Muscle of back (tissue), 11 donors: ENCODE results near the gene HECTD2. TPM values are rescaled to one million over a fixed set of nuclear protein-coding genes. Genes with fewer than 3 reads are reported as not detected.
"Not testable (repeated sequence)": the region's sequence is repeated elsewhere in the genome, so short reads cannot be mapped to it uniquely, and the experiment has no call there.

Experiments
- DNase-seq, 3 donors: peaks; one replicate each; pipeline versions ENCODE4 v3.0.0 to v3.0.0-alpha.2; 2013
- polyA plus RNA-seq, 10 donors: library from polyadenylated mRNA; unstranded; fragments of 120-200 nt; gene quantifications; one replicate each; pipeline ENCODE4 v1.2.1, GENCODE V29; 2013; ENCODE audit not compliant: insufficient read length in 10 of 10

The HECTD2 gene
- polyA plus RNA-seq, 10 donors, result 12.2 to 25.7 (median 16.1) TPM

DNA sequence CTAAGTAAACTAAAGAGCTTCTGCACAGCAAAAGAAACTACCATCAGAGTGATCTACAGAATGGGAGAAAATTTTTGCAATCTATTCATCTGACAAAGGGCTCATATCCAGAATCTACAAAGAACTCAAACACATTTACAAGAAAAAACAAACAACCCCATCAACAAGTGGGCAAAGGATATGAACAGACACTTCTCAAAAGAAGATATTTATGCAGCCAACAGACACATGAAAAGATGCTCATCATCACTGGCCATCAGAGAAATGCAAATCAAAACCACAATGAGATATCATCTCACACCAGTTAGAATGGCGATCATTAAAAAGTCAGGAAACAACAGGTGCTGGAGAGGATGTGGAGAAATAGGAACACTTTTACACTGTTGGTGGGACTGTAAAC is 124.6 kb downstream of the HECTD2 start:
- DNase-seq, result not testable (repeated sequence)

DNA sequence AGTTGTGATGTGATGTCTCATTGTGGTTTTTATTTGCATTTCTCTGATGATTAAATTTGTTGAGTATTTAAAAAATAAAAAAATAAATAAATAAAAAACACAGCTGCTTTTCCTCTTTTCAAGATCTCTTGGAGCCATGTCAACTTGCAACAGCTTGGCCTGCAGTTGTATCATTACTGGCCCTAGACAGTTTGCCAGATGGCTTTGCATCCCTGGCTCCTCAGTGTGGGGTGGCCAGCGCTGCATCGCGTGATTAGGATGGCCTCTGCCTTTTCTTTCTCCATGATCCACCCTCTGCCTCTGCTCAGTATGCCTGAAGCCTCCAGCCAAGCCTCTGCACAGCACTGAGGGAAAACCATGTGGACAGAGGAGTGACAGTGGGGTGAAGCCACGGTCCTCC is 126.0 kb downstream of the HECTD2 start:
- DNase-seq, result peak in 2 of 3 donors; percentile 73 to 79

DNA sequence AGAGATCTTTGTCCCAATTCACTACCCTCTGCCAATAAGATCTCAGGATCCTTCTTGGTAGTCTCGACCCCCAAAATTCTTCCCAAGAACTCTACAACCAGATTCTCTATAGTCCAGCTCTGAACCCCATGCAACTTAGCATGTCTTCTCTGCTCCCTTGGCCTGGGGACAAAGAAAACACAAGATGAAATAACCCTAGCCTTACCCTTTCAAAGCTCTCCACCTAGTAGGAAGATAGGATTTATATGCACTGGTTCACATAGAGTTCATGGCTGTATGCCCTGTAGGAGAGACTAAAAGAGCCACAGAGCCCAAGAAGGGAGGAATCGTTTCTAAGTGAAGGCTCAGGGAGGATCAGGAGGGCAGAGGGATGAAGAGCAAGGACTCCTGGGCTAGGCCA is 126.6 kb downstream of the HECTD2 start:
- peak in 2 of 3 donors; percentile 37 to 66 for DNase-seq

DNA sequence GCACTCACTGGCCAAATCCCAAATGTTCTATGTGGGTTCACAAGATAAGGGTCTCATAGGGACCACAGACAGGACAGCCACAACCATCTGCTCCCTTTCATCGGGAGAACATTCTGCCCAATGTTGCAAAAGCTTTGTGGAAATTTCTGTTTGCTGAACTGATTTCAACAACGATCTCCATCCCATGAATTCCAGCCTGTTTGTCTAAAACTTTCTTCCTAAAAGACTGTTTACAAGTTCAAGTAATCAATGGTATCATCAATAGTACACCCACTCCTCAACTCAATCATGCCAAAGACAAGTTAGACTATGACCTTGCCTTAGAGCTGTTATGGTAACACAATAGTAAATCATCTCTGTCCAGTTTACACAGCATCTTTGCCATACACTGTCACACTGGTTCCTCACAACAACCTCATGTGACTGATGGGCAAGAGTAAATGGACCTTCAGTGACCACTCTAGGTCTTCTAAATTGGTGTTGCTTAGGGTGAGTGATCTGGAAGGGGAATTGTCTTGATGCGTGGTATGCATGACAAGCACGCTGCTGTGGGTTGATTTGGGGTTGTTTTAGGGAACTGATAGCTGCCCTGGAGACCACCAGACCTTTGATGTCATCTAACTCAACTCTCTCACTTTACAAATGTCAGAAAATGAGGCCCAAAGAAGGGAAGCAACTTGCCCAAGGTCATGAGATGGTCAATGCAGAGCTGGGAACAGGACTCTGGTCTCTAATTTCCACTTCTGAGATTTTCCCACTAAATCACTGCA is 127.7 kb downstream of the HECTD2 start:
- no peak for DNase-seq

DNA sequence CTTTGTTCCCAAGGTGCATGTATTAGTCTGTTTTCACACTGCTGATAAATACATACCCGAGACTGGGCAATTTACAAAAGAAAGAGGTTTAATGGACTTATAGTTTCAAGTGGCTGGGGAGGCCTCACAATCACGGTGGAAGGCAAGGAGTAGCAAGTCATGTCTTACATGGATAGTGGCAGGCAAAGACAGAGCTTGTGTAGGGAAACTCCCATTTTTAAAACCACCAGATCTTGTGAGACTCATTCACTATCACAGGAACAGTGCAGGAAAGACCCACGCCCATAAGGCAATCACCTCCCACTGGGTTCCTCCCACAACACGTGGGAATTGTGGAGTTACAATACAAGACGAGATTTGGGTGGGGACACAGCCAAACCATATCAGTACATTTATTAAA is 129.8 kb downstream of the HECTD2 start:
- no peak for DNase-seq

DNA sequence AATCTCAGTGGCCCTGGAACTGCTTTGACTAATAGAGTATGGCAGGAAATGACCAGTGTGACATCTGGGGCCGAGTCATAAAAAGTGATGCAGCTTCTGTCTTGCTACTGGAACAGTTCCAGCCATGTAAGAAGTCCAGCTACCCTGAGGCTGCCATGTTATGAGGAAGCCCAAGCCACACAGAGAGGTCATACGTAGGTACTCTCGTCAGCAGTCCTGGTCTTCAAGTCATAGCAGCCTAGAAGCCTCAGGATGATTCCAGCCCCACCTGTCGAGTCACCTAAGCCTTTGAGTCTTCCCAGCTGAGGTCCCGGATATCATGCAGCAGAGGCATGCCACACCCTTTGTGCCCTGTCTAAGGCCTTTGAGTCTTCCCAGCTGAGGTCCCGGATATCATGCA is 130.6 kb downstream of the HECTD2 start:
- no peak for DNase-seq

DNA sequence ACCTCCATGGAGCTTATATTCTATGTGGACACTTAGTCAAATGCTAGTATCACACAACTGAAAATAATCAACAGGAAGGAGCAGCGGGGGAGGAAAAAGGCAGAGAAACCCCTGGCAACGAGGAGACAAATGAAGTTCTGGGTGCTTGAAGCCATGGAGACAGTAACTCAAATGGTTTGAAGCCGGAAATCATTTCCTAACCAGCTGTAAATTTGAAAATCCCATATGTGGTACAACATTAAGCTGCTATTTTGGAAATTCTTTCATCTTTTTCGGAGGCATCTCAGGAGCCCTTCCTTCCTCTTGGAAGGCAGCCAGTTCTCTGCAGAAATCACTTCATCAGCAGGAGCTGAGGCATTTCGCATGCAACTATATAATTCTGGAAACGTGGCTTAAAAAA is 131.3 kb downstream of the HECTD2 start:
- DNase-seq, result peak; percentile 56 to 79 (median 71)

DNA sequence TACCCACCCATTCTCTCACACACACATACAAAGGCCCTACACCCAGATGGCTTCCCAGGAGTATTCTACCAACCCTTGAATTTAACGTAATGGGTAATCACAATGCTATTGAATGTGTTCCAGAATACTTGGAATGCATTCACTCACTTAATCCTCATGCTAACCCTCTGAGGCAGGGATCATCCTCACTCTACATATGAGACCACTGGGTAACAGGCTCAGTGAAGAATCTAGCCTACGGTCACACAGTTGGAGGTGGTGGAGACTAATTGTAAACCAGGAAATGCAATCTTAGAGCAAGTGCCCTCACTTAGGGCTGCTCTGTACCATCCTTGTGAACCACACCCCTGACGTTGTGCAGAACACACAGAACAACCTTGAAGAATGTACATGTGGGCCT is 135.2 kb downstream of the HECTD2 start:
- DNase-seq, result no peak

DNA sequence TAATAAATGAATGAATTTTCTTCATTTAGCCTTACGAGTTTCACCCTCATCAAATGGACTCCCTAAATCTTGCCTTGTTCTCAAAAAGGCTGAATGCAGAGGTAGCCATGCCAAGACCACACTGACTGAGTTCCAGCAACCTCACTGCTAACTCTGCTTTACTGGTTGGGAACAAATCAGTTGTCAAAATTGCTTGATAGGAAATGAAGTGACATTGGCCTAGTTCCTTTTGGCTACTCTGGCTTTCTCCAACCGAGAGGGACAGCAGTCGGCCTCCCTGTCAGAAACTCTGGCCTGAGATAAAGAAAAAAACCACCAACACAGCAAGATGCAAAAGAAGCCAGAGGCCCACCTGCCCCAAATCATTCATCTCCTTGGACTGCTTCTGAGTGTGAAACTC is 135.7 kb downstream of the HECTD2 start:
- no peak for DNase-seq

DNA sequence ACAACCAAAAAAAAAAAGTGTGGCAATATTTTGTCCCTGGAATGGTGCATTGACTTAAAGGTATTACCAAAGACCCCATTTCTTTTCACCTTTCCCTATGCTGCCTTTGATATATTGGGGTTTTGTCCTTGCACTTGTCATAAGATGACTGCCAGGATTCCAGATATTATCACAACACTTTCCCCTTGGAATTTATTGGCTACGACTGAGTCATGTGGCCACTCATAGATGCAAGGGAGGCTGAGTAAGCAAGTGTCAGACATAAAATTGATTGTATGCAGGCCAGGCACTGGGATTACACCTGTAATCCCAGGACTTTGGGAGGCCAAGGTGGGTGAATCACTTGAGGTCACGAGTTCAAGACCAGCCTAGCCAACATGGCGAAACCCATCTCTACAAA is 139.1 kb downstream of the HECTD2 start:
- DNase-seq, result no peak

DNA sequence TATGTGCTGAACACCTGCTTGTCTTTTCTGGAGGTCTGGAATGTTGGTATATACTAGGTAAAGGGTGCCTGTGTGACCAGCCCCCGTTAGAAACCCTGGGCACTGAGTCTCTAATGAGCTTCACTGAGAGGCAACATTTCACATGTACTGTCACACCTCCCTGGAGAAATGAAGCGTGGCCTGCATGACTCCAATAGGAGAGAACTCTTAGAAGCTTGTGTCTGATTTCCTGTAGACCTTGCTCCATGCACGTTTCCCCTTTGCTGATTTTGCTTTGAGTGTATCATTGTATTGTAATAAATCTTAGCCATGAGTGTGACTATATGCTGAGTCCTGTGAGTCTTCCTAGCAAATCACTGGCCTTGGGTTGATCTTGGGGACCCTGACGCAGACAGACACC is 139.9 kb downstream of the HECTD2 start:
- DNase-seq, result no peak

DNA sequence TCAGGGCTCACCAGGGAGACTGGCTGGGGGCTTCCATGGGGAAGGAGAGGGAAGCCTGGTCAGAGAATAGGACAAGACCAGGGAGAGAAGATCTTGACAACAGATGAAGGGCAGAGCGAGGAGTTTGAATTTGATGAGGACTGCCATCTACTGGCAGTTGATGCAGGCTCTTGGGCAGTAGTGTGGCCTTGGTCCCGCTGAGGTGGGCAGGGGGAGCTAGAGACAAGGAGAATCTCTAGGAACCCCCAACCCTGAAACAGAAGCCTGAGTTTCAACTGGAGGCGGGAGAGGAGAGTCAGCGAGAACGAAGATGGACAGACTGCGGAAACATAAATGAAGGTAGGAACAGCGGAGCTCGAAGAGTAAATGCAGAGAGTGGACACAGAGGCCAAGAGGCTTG is 141.7 kb downstream of the HECTD2 start:
- DNase-seq, result peak; percentile 63 to 79 (median 64)

DNA sequence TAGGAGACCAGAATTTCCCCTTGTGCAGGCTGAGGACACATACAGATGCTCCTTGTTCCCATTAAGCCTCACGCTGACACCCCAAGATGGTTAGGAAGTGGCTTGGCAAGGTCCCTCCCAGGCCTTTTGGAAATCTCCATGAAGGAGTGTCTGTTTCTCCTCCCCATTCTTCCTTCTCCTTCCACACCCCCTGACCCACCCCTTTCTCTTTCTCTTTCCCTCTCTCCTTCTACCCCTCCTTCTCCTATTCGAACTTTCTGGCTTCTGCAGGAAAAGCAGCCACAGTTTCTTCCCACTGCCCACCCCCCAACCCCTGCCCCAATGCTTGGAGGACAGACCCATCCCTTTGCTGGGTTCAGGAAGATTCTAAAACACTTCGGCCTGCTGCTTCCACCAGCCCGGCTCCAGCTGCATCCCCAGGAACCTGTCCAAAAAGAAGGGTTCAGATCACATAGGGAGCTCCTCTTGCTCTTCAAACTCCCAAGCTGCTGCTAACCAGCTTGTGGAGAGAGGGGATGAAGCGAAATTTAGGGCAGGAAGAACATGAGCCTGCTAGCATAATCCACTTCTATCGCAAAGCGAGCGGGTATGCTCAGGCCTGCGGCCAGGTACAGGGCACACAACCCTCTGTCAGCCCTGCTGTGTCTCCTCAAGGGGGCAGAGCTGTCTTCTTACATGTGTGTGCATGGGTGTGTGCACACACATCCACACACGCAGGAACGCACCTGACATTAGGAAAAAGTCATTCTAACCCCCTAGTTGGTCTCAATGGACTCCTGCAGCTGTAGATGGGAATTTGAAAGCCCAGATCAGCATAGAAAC is 142.3 kb downstream of the HECTD2 start:
- DNase-seq, result no peak

DNA sequence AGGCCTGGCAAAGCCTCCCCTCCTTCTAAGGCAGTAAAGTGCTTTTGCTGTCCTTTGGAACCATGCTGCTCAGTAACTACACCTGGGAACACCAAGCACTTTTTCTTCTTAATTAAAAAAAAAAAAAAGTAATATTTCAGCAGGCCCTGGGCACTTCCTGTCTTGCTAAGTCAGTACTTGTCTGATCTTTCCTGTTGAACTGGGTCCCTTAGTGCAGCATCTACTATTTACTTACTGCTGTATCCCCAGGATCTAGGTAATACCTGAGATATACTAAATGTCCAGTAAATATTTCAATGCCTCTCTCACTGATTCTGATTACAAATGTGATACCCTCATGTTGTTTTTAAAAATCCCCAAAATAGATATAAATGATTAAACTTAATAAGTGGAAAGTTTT is 145.3 kb downstream of the HECTD2 start:
- DNase-seq, result no peak

DNA sequence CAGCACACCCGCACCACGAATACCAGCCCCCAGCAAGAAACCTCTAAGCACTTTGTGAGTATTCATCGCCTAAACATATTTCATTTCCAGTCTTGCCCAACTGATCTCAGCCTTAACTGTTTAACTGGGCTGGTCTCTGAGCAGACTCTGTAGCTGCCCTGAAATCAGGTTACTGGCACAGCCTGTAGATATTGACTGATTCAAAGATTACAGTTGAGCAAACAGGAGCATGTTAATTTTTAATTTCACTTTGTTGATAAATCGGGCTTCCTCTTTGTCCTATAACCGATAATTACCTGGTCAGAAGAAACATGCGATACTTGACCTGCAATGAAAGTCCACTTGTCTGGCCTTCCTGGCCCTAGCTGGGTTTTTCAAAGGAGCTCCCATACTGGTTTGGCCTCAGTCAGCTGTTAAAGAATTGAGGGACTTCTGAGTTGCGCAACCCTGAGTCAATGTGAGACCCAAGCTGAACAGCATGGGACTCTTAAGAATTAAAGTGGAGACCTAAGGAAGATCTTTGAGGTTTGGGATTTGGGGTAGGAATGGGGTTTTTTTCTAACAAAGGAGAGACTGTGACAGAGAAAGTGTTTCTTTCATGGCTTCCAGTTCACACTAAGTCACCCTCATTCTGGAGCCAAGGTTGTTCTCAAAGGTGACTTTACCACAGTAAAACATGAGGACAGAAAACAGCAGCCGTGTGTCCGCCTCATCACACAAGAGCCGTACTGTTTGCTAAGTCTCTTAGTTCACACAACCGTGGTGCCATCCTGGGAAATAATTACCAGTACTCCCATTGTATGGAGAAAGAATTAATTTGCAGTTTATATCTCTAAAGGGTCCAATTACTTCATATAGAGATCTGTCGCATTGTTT is 146.8 kb downstream of the HECTD2 start:
- DNase-seq, result peak in 1 of 3 donors; percentile 35

DNA sequence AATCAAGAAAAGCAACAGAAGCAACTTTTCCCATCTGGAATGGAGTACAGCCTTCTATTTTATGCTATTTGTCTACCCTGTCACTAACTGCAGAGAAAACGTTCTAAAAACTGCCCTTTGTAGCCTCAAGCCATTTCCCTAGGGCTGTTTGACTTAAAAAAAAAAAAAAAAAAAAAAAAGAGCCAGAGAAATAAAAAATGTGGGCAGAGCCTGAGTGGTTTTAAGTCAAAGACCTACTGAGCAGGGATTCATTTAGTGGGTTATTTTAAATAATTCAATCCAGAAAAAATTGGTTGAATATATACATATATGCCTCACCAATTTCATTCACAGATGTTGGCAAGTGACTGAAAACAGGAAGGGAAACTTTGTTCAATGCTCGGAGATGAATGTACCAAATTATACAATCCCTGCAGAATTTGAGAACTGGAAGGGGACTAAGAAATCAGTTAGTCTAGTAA is 147.5 kb downstream of the HECTD2 start:
- DNase-seq, result peak in 2 of 3 donors; percentile 20 to 50

DNA sequence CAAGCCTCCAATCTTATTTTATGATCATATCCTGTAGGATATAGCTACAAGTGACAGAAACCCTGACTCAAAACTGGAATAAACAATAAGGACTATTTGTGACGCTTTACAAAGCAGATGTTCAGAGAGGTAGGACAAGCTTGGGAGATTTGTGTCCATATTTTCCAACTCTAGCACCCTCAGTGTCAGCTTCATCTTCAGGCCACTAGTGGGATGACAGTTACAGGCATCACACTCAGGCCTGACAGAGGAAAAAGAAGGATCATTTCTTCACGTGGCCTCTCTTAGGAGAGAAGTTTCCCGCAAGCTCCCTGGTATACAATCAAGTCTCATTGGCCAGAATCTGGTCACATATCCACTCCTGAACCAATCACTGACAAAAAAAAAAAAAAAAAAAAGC is 148.3 kb downstream of the HECTD2 start:
- DNase-seq, result no peak

DNA sequence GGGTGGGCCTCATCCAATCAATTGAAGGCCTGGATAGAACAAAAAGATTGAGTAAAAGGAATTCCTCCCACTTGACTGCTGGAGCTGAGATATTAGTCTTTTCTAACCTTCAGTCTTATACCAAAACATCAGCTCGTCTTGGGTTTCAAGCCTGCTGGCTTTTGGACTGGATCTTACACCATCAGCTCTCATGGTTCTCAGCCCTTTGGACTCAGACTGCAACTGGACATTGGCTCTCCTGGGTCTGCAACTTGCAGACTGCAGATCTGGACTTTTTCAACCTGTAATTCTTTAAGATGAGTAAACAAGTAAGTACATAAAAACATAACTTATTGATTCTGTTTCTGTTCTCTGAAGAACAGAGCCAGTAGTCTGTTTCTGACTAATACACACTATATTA is 149.0 kb downstream of the HECTD2 start:
- DNase-seq, result no peak

DNA sequence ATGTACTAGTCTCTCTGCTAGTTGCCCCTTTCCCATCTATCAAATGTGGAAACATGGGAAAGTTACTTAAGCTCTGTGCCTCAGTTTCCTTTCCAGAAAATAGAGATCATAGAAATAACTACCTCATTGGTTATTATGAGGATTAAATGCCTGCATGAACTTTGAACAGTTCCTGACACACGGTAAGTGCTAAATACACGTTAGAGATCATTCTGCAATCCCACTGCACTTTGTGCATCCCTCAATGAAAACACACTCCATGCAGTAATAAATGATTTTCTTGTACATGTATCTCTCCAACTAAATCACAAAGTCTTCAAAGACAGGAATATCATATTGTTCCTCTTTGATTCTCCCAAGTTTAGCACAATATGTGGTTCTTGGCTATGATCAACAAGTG is 149.6 kb downstream of the HECTD2 start:
- DNase-seq, result no peak

DNA sequence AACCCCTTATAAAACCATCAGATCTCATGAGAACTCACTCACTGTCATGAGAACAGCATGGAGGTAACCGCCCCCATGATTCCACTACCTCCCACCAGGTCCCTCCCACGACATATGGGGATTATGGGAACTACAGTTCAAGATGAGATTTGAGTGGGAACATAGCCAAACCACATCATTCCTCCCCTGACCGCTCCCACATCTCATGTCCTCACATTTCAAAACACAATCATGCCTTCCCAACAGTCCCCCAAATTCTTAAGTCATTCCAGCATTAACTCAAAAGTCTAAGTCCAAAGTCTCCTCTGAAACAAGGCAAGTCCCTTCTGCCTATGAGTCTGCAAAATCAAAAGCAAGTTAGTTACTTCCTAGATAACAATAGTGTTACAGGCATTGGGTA is 150.7 kb downstream of the HECTD2 start:
- DNase-seq, result peak in 1 of 3 donors; percentile 73

DNA sequence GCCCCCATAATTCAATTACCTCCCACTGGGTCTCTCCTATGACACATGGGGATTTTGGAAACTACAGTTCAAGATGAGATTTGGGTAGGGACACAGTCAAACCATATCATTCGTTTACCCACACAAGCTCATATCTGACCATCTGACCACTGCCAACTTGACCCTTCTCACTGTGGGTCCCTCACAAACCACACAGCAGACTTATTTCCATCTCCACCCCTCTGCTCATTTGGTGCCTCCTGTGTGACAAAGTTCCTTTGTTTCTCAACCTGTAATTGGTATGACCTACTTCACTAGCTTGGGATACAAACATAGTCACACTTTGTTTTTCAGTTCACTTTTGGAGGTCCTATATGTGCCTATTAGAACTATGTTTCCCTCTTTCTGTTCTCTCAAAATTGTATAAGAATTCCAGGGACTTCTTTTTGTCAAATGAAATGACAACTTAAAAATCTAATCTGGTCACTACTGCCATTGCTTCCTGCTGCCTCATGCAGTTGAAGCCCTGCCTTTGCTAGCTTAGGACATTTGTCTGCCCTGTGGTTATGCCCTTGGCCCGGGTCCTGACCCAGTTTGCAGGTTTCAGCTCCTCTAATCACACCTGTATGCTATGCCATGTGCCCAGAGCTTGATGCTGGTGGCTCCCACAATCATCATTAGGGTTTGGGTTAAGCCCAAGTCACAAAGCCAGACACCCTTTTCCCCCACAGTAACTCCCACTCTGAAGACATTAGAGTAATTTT is 152.9 kb downstream of the HECTD2 start:
- no peak for DNase-seq
